ENCODE data around the gene SHISA7.
"Not testable (repeated sequence)": the region's sequence is repeated elsewhere in the genome, so short reads cannot be mapped to it uniquely, and the experiment has no call there.

SHISA7 gene

DNA sequence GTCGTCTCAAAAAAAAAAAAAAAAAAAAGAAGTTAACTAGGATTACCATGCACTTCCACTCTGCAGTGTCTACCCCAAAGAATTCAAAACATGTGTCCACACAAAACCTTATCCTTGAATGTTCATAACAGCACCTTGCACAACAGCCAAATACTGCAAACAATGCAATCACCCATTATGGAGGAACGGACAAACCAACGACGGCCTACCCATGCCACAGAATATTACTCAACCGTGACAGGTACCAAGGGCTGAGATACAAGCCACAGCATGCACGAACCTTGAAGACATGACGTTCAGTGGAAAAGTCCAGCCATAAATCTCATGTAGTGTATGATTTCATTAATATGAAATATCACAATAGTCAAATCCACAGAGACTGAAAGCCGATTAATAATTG lies 3.0 kb upstream of the SHISA7 start:
- no peak for DNase-seq (ENCODE audit: low spot score)

DNA sequence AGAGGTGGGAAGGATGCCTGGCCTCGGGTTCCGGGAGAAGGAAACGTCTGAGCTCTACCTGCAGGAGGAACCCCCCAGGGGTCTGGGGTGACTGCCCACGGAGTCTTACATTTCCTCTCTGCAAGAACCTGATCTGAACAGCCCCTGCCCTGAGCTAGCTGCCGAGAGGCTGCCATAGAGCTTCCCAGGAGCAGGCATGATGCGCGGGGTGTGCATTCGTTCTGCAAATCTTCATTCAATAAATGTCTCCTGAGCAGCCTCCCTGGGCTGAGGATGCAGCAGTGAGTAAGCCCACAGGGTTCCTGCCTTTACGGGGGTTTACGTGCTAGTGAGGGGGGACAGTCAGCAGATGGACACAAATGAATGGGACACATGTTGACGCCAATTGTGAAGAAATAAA lies 1.5 kb upstream of the SHISA7 start:
- no peak for DNase-seq (ENCODE audit: low spot score)

DNA sequence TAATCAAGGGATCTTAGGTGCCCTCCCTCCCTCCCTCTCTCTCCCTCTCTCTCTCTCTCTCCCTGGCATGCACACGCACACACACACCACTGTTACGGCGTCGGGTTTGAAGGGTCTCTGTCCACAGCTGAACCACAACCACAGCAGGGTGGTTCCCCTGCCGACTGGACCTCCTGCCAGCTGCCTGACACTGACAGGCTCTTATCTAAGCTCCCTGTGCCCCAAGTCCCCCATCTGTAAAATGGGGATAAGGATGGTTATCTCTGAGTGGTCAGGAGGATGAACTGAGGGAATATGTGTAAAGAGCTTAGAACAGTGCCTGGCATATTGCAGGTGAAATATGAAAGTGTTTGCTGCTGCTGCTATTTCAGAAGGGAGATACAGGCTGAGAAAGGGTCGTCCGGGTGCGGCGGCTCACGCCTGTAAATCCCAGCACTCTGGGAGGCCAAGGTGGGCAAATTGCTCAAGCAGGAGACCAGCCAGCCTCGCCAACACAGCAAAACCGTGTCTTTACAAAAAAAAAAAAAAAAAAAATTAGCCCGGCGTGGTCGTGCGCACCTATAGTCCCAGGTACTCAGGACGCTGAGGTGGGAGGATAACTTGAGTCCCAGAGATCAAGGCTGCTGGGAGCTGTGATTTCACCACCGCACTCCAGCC lies 852 bp upstream of the SHISA7 start:
- no peak for DNase-seq (ENCODE audit: low spot score)

- no peak for DNase-seq (ENCODE audit: low spot score)
Measured at GRCh38 chr19:55442372-55442961, 633 bp downstream of the SHISA7 start.

DNA sequence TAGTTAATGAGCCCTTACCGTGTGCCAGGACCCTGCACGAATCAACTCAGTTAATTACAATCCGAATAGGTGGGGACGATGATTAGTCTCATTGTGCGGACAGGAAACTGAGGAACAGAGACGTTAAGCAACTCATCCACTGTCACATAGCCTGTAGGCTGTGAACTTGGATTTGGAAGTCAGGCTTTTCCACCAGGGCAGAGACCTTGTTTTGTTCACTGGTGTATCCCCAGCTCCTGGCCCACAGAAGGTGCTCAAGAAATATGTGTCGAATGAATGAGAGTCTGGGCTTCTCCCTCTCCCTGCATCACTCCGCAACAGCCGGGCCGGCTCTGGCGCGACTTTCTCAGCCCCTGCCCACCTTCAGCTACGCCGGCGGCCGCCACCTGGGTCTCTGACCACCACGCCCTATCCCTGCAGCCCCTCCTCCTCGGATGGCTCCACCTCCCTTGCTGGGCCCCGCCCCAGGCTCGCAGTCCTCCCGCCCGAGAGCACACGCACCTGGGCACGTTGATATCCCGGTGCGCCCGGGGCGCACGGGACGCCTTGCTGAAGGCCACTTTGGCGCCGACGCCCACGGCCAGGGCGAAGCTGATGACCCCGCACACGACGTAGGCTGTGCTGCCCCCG lies 1.3 kb downstream of the SHISA7 start:
- no peak for DNase-seq (ENCODE audit: low spot score)

DNA sequence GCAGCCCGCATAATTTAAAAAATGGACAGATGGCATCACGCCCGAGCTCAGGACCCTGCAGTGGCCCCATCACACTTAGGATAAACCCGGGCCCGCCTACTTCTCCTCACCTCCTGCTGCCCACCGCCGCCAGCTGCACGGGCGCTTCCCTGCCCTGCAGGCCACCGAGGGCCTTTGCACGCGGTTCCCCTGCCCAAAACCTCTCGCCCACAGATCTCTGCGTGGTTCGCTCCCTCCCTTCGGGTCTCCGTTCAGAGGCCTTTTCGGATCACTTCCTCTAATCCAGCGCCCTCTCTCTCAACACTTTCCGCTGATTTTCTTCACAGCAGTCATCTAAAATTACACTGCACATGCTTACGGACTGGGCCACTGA lies 1.8 kb downstream of the SHISA7 start:
- DNase-seq (ENCODE audit: low spot score) = no peak

DNA sequence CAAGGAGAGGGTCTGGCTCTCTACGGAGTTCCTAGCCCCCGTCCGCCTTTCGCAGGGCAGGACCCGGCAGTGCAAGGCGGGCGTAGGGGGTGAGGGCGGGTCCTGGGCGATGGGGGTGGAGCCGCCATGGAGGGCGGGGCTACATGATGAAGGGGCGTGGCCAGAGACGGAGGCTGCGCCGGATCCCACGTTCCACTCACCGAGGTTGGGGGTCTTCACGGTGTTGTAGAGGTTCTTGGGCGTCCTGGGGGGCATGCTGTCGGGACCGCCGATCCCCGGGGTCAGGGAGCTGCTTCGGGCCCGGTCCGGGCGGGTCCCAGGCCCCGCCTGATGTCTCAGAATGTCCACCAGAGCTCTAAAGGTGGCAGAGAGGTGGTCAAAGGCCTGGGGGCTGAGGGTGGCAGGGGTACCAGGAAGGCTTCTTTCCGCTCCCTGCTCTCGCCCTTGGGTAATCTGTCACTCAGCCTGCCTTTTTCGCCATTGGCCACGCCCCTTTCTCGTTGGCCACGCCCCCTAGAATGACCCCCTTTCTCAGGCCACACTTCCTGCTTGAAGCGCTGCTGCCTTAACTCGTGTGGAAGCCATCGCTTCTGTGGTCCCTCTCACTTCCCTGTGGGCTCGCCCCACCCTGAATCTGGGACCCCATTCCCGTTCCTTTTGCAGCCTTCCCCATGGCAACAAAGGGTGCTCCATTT lies 2.5 kb downstream of the SHISA7 start:
- no peak for DNase-seq (ENCODE audit: low spot score)

DNA sequence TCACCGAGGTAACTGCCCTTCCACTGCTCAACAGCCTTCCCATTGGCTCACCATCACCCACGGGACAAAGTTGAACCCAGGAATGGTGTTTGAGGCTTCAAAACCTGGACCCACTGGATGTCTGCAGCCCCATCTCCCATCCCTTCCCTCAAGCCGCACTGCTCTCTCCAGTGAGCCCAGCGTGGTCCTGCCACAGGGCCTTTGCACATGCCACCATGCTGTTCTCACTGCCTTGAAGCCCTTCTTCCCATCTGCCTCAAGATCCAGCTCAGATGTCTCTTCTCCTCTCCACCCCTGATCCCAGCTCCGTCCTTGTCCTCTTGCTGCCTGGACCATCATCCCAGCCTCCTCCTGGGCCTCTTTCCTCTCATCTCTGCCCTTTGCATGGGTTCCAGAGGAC lies 4.0 kb downstream of the SHISA7 start:
- DNase-seq (ENCODE audit: low spot score) = no peak

GRCh38 chr19:55437410-55437809 lies 5.7 kb downstream of the SHISA7 start:
- peak; percentile 59 for DNase-seq (ENCODE audit: low spot score)

GRCh38 chr19:55436847-55437246 lies 6.3 kb downstream of the SHISA7 start:
- DNase-seq (ENCODE audit: low spot score) = no peak

DNA sequence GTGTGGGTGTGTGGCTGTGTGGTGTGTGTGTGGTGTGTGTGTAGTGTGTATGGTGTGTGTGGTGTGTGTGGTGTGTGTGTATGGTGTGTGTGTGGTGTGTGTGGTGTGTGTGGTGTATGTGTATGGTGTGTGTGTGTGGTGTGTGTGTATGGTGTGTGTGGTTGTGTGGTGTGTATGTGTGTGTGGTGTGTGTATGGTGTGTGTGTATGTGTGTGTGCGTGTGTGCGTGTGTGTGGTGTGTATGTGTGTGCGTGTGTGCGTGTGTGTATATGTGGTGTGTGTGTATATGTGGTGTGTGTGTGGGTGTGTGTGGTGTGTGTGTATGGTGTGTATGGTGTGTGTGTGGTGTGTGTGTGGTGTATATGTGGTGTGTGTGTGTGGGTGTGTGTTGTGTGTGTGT lies 8.1 kb downstream of the SHISA7 start:
- no peak for DNase-seq (ENCODE audit: low spot score)

DNA sequence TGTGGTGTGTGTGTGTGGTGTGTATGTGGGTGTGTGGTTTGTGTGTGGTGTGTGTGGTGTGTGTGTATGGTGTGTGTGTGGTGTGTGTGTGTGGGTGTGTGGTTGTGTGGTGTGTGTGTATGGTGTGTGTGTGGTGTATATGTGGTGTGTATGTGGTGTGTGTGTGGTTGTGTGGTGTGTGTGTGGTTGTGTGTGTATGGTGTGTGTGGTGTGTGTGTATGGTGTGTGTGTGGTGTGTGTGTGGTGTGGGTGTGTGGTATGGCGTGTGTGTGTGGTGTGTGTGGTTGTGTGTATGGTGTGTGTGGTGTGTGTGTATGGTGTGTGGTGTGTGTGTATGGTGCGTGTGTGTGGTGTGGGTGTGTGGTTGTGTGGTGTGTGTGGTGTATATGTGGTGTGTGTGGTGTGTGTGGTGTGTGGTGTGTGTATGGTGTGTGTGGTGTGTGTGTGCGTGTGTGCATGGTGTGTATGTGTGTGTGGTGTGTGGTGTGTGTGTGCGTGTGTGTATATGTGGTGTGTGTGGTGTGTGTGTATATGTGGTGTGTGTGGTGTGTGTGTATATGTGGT lies 8.7 kb downstream of the SHISA7 start:
- no peak for DNase-seq (ENCODE audit: low spot score)

- DNase-seq (ENCODE audit: low spot score) = no peak
Measured at GRCh38 chr19:55433292-55433691, 9.8 kb downstream of the SHISA7 start.

DNA sequence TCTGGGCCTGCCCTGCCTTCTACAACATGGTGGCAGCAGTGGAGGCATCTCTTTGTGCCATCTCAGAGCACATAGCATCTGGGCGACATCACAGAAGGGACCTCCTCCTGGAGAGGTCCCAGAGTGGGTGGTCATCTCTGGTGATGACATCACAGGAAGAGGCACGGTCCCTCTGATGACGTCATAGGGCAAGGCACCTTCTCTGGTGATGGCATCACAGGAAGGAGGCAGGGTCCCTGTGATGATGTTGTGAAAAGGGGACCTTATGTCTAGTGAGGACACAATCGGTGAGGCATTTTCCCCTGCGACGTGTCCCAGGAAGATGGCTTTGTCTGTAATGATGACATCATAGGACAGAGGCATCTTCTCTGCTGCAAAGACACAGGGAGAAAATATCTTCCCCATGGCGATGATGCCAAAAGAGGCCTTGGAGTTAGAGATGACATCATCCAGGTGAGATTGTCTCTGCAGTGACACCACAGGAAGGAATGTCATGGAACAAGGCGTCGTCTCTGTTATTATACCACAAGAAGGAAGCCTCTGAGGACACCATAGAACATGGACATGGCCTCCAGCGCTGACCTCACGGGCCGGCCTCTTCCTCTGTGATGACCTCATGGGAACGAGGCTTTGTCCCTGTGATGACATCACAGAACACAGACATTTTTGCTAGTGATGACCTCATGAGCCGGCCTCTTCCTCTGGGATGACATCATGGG lies 10.7 kb downstream of the SHISA7 start:
- no peak for DNase-seq (ENCODE audit: low spot score)

- DNase-seq (ENCODE audit: low spot score) = no peak
Measured at GRCh38 chr19:55431183-55431582, 11.9 kb downstream of the SHISA7 start.

GRCh38 chr19:55426042-55426441 lies 17.1 kb downstream of the SHISA7 start:
- DNase-seq (ENCODE audit: low spot score) = no peak

DNA sequence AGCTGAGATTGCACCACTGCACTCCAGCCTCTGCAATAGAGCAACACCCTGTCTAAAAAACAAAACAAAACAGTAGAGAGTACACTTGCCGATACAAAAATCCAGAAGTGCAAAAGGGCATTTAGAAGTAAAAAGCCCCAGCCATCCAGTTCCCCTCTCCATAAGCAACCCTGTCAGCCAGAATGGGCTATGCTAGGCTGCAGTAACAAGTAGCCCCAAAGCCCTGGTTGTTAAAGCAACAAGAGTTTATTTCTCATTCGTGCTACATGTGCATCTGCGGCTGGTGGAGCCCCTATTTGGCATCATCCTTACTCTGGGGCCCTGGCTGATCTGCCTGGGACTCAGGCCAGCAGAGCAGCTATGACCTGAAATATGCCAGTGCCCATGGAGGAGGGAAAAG lies 18.6 kb downstream of the SHISA7 start:
- DNase-seq (ENCODE audit: low spot score) = no peak

GRCh38 chr19:55423225-55424005 lies 19.7 kb downstream of the SHISA7 start:
- DNase-seq (ENCODE audit: low spot score) = no peak

- DNase-seq (ENCODE audit: low spot score) = not testable (repeated sequence)
Measured at GRCh38 chr19:55421281-55421680, 21.8 kb downstream of the SHISA7 start.

GRCh38 chr19:55419624-55420236 lies 23.4 kb downstream of the SHISA7 start:
- DNase-seq (ENCODE audit: low spot score) = no peak

- DNase-seq (ENCODE audit: low spot score) = no peak
Measured at GRCh38 chr19:55419103-55419502, 24.0 kb downstream of the SHISA7 start.

All from kidney capillary endothelial cell (primary cell).